ENCODE results near the gene HSF5. TPM values are rescaled to one million over a fixed set of nuclear protein-coding genes. Genes with fewer than 3 reads are reported as not detected.

The HSF5 gene
- total RNA-seq, 1 experiment from 2014 or later = 0.06 TPM

Other genes with a start within 250 kb of the HSF5 start
- 0.06 TPM in 1 of 2 replicates, not detected in the other for gene LPO, start 249.8 kb downstream of the HSF5 start, total RNA-seq (2014; rRNA removed; shearing (Covaris generic))
- gene MPO, start 207.5 kb downstream of the HSF5 start, total RNA-seq (2014; rRNA removed; shearing (Covaris generic)) = not detected in 2 replicates
- gene TSPOAP1, start 159.6 kb downstream of the HSF5 start, total RNA-seq (2014; rRNA removed; shearing (Covaris generic)) = under 0.01 and 0.33 TPM in 2 replicates
- 50.2 and 106 TPM in 2 replicates for gene SUPT4H1, start 136.2 kb downstream of the HSF5 start, total RNA-seq (2014; rRNA removed; shearing (Covaris generic))
- 0.57 and 1.5 TPM in 2 replicates for gene RNF43, start 70.9 kb downstream of the HSF5 start, total RNA-seq (2014; rRNA removed; shearing (Covaris generic))
- gene MTMR4, start 26.2 kb upstream of the HSF5 start, total RNA-seq (2014; rRNA removed; shearing (Covaris generic)) = 19.9 and 27.6 TPM in 2 replicates
- gene TEX14, start 203.6 kb upstream of the HSF5 start, total RNA-seq (2014; rRNA removed; shearing (Covaris generic)) = not detected in 2 replicates
- gene RAD51C, start 204.2 kb upstream of the HSF5 start, total RNA-seq (2014; rRNA removed; shearing (Covaris generic)) = 40.7 and 50.7 TPM in 2 replicates